ENCODE results near the gene CCDC138. TPM values are rescaled to one million over a fixed set of nuclear protein-coding genes. Genes with fewer than 3 reads are reported as not detected.
A peak's percentile ranks its signal among the peaks of the same experiment; 100 is the strongest.

The CCDC138 gene
- total RNA-seq, 4 donors from 2014 or later, result 4.2 to 9.2 (median 6.5) TPM

GRCh38 chr2:108919571-108920373, 133.2 kb downstream of the CCDC138 start:
- Histone ChIP-seq H3K27me3 (no peaks in the 10 kb centered on the region), H3K36me3 (no peaks in the 10 kb centered on the region), H3K4me1 (peaks cover 13 to 74% (median 45%) of the 10 kb centered on the region in 3 donors), H3K9me3 (no peaks in the 10 kb centered on the region), H3K4me3 (no peak overlapping the region), H3K27ac (no peak overlapping the region)
- 97% methylated on average over 5 to 6 of the region's 19 CpGs for WGBS, 2 donors
- intact Hi-C loops (cut with DNase I), result no loop called here
- TF ChIP-seq CTCF (IDR thresholded peaks at IDR 0.05) (no peak), POLR2A (IDR thresholded peaks at IDR 0.05) (no peak)
- no peak for DNase-seq

GRCh38 chr2:108920686-108921085, 134.1 kb downstream of the CCDC138 start:
- H3K27ac ChIP-seq, result peak overlapping the region in 2 of 4 donors; percentile 85 to 93
- DNase-seq, result no peak
- 66 to 68% methylated on average over 3 to 5 of the region's 7 CpGs for WGBS, 2 donors

GRCh38 chr2:108921096-108922030, 134.8 kb downstream of the CCDC138 start:
- 66 to 79% methylated on average over 5 to 7 of the region's 16 CpGs for WGBS, 2 donors
- Histone ChIP-seq H3K36me3 (no peaks in the 10 kb centered on the region), H3K27me3 (no peaks in the 10 kb centered on the region), H3K4me1 (peaks cover 13 to 80% (median 52%) of the 10 kb centered on the region in 3 donors), H3K27ac (peak overlapping the region; percentile 76 to 93 (median 86)), H3K4me3 (no peak overlapping the region), H3K9me3 (no peaks in the 10 kb centered on the region)
- no peak for DNase-seq
- intact Hi-C loops (cut with DNase I), result no loop called here
- no peak for TF ChIP-seq CTCF (IDR thresholded peaks at IDR 0.05)
- no peak for TF ChIP-seq POLR2A (IDR thresholded peaks at IDR 0.05)

More at GRCh38 chr2:108920686-108921085, 134.1 kb downstream of the CCDC138 start:
- intact Hi-C loops (cut with DNase I), result no loop called here
- H3K36me3 ChIP-seq, result no peaks in the 10 kb centered on the region
- no peak for TF ChIP-seq POLR2A (IDR thresholded peaks at IDR 0.05)
- TF ChIP-seq CTCF (IDR thresholded peaks at IDR 0.05), result no peak
- no peak overlapping the region for H3K4me3 ChIP-seq
- H3K4me1 ChIP-seq, result peaks cover 13 to 80% (median 48%) of the 10 kb centered on the region in 3 donors
- H3K9me3 ChIP-seq, result no peaks in the 10 kb centered on the region
- H3K27me3 ChIP-seq, result no peaks in the 10 kb centered on the region

- intact Hi-C loops (cut with DNase I), result no loop called here
- peak overlapping the region; percentile 76 to 93 (median 86) for H3K27ac ChIP-seq
- no peaks in the 10 kb centered on the region for H3K9me3 ChIP-seq
- 38 to 44% methylated on average over 5 to 10 of the region's 11 CpGs for WGBS, 2 donors
- TF ChIP-seq POLR2A (IDR thresholded peaks at IDR 0.05) (no peak), CTCF (IDR thresholded peaks at IDR 0.05) (peak in 1 of 6 experiments; percentile 6)
- no peak overlapping the region for H3K4me3 ChIP-seq
- no peaks in the 10 kb centered on the region for H3K27me3 ChIP-seq
- no peaks in the 10 kb centered on the region for H3K36me3 ChIP-seq
- peaks cover 19 to 80% (median 44%) of the 10 kb centered on the region in 3 donors for H3K4me1 ChIP-seq
- no peak for DNase-seq
Observed at GRCh38 chr2:108922141-108922915, 135.8 kb downstream of the CCDC138 start.
